ENCODE data around the gene MRFAP1L1. TPM values are rescaled to one million over a fixed set of nuclear protein-coding genes. Genes with fewer than 3 reads are reported as not detected.
A peak's percentile ranks its signal among the peaks of the same experiment; 100 is the strongest.

The MRFAP1L1 gene
- total and polyA plus RNA-seq, 4 donors, result 29.8 to 41.8 (median 30.7) TPM

DNA sequence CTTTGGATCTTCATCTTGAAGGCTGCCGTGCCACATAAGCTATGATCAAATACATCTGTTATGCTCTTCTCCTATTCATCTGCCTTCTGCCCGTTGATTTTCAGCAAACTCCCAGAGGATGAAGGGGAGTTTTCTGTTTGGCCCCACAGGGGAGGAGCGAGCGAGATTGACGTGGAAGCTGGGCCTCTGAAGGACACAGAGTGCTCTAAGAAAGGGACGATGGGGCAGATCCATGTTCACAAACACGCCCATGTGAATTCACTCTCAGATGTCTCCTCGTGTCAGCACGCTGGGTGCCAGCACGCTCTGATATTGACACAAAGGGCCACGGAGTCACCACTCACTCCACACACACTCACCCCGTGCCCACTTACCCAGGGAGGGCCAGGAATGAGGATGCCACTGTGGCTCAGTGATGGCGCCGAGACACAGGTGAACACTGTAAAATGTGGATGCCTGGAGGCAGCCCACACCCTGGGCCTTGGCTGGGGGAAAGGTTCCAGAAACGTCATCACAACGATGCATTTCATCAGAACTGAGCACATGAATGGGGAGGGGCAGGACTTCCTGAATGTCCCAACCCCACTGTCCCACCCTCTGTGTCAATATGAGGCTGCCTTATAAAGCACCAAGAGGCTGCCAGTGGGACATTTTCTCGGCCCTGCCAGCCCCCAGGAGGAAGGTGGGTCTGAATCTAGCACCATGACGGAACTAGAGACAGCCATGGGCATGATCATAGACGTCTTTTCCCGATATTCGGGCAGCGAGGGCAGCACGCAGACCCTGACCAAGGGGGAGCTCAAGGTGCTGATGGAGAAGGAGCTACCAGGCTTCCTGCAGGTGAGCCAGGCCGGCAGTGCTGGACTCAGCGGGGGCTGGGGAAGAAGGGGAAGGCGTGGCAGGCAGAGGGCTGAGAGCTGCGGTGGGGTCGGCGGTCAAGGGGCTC is 16.2 kb downstream of the MRFAP1L1 start, which contains the start of gene S100P:
Gene S100P, plus strand, starts transcription at position 648 of the 946 bp plus-strand sequence. Its CDS starts 55 bp downstream, at position 703.
- no peaks in the 10 kb centered on the region for H3K36me3 ChIP-seq (ENCODE audit: control insufficient read depth in 4 of 4, insufficient read depth in 3 of 4, low read depth in 1 of 4, low read length in 3 of 4)
- H3K4me1 ChIP-seq (ENCODE audit: control insufficient read depth in 4 of 4, insufficient read depth in 4 of 4, low read length in 3 of 4), result peaks cover 14 to 35% (median 26%) of the 10 kb centered on the region in 4 donors
- DNase-seq (ENCODE audit: low spot score), result no peak
- no peaks in the 10 kb centered on the region for H3K27me3 ChIP-seq (ENCODE audit: control insufficient read depth in 4 of 4, insufficient read depth in 4 of 4, low read length in 3 of 4)
- 87% methylated on average over 29 of the region's 29 CpGs for WGBS
- no peak for TF ChIP-seq HNF4G (IDR thresholded peaks at IDR 0.05)
- TF ChIP-seq, protein P1, sequence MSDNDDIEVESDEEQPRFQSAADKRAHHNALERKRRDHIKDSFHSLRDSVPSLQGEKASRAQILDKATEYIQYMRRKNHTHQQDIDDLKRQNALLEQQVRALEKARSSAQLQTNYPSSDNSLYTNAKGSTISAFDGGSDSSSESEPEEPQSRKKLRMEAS (IDR thresholded peaks at IDR 0.05), result no peak
- TF ChIP-seq, protein P2, sequence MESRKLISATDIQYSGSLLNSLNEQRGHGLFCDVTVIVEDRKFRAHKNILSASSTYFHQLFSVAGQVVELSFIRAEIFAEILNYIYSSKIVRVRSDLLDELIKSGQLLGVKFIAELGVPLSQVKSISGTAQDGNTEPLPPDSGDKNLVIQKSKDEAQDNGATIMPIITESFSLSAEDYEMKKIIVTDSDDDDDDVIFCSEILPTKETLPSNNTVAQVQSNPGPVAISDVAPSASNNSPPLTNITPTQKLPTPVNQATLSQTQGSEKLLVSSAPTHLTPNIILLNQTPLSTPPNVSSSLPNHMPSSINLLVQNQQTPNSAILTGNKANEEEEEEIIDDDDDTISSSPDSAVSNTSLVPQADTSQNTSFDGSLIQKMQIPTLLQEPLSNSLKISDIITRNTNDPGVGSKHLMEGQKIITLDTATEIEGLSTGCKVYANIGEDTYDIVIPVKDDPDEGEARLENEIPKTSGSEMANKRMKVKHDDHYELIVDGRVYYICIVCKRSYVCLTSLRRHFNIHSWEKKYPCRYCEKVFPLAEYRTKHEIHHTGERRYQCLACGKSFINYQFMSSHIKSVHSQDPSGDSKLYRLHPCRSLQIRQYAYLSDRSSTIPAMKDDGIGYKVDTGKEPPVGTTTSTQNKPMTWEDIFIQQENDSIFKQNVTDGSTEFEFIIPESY (IDR thresholded peaks at IDR 0.05), result no peak
- TF ChIP-seq TAF1 (conservative IDR thresholded peaks at IDR 0.05), result no peak
- TF ChIP-seq EGR1 (IDR thresholded peaks at IDR 0.05; ENCODE audit: low read depth in 2 of 2), result no peak
- no peak for TF ChIP-seq FOXA2 (IDR thresholded peaks at IDR 0.05)
- no peak for TF ChIP-seq RXRA (IDR thresholded peaks at IDR 0.05)
- TF ChIP-seq HNF4A (conservative IDR thresholded peaks at IDR 0.05), result no peak
- TF ChIP-seq ATF3 (IDR thresholded peaks at IDR 0.05), result no peak
- TF ChIP-seq FOXA1 (IDR thresholded peaks at IDR 0.05), result no peak
- TF ChIP-seq, protein P3, sequence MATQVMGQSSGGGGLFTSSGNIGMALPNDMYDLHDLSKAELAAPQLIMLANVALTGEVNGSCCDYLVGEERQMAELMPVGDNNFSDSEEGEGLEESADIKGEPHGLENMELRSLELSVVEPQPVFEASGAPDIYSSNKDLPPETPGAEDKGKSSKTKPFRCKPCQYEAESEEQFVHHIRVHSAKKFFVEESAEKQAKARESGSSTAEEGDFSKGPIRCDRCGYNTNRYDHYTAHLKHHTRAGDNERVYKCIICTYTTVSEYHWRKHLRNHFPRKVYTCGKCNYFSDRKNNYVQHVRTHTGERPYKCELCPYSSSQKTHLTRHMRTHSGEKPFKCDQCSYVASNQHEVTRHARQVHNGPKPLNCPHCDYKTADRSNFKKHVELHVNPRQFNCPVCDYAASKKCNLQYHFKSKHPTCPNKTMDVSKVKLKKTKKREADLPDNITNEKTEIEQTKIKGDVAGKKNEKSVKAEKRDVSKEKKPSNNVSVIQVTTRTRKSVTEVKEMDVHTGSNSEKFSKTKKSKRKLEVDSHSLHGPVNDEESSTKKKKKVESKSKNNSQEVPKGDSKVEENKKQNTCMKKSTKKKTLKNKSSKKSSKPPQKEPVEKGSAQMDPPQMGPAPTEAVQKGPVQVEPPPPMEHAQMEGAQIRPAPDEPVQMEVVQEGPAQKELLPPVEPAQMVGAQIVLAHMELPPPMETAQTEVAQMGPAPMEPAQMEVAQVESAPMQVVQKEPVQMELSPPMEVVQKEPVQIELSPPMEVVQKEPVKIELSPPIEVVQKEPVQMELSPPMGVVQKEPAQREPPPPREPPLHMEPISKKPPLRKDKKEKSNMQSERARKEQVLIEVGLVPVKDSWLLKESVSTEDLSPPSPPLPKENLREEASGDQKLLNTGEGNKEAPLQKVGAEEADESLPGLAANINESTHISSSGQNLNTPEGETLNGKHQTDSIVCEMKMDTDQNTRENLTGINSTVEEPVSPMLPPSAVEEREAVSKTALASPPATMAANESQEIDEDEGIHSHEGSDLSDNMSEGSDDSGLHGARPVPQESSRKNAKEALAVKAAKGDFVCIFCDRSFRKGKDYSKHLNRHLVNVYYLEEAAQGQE (IDR thresholded peaks at IDR 0.05), result no peak
- no peak for TF ChIP-seq RAD21 (IDR thresholded peaks at IDR 0.05)
- no peak for TF ChIP-seq SP1 (IDR thresholded peaks at IDR 0.05)
- no peak for TF ChIP-seq GABPA (IDR thresholded peaks at IDR 0.05 in 1 of 2, conservative IDR thresholded peaks at IDR 0.05 in 1 of 2)
- TF ChIP-seq CTCF (IDR thresholded peaks at IDR 0.05; ENCODE audit: low read depth, low read length, missing input control), result no peak
- TF ChIP-seq NR2F2 (IDR thresholded peaks at IDR 0.05), result no peak
- TF ChIP-seq YY1 (IDR thresholded peaks at IDR 0.05), result no peak
- no peak for TF ChIP-seq JUND (IDR thresholded peaks at IDR 0.05)
- H3K4me3 ChIP-seq (ENCODE audit: low read depth in 1 of 3, low read length in 3 of 3), result no peak within 1 kb of the TSS
- H3K27ac ChIP-seq (ENCODE audit: low read depth in 1 of 2, low read length in 2 of 2), result peak within 1 kb of the TSS; percentile 43 to 50
- no peaks in the 10 kb centered on the region for H3K9me3 ChIP-seq (ENCODE audit: control insufficient read depth in 4 of 4, low read length in 3 of 4)
- no peak within 1 kb of the TSS for H3K9ac ChIP-seq (ENCODE audit: low read depth in 1 of 2, low read length in 2 of 2)
